MM.1S (cell line): Measurements from ENCODE around the gene SLC38A7.

Experiments
- DNase-seq: peaks from one replicate; pipeline ENCODE4 v3.0.0-alpha.2; 2015
- H2AFZ ChIP-seq: fragments of 300-600 bp; sonication (generic); 2 replicates; pipeline ENCODE4 v1.6.0; 2016; ENCODE audit warnings: antibody characterized with exemption, low read length
- H3F3A ChIP-seq: fragments of 300-600 bp; sonication (generic); 2 replicates; pipeline ENCODE4 v1.6.1; 2016; ENCODE audit warnings: mild to moderate bottlenecking, antibody characterized with exemption, low read length, moderate library complexity, mixed read lengths; ENCODE audit not compliant: insufficient read depth
- H3K27ac ChIP-seq: fragments of 300-600 bp; sonication (generic); 2 replicates; pipeline ENCODE4 v1.5.1; 2016; ENCODE audit warnings: mild to moderate bottlenecking, low read length
- H3K27me3 ChIP-seq: fragments of 300-600 bp; sonication (generic); replicated peaks from 2 replicates; pipeline ENCODE4 v1.6.0; 2016; ENCODE audit warnings: low read length; ENCODE audit not compliant: insufficient read depth
- H3K36me3 ChIP-seq: fragments of 300-600 bp; sonication (generic); replicated peaks from 2 replicates; pipeline ENCODE4 v1.6.1; 2016; ENCODE audit warnings: mild to moderate bottlenecking, low read length, mixed read lengths; ENCODE audit not compliant: insufficient read depth
- H3K4me1 ChIP-seq: fragments of 300-600 bp; sonication (generic); 2 replicates; pipeline ENCODE4 v1.6.1; 2016; ENCODE audit warnings: low read length, mixed read lengths
- H3K4me2 ChIP-seq: fragments of 300-600 bp; sonication (generic); 2 replicates; pipeline ENCODE4 v1.6.0; 2016; ENCODE audit warnings: low read depth, low read length
- H3K4me3 ChIP-seq: fragments of 300-600 bp; sonication (generic); 2 replicates; pipeline ENCODE4 v1.5.1; 2016; ENCODE audit warnings: low read length, mixed read lengths
- H3K79me2 ChIP-seq: fragments of 300-600 bp; sonication (generic); 2 replicates; pipeline ENCODE4 v1.6.1; 2016; ENCODE audit warnings: mixed run types, low read length, mixed read lengths
- H3K9ac ChIP-seq: fragments of 300-600 bp; sonication (generic); 2 replicates; pipeline ENCODE4 v1.6.1; 2016; ENCODE audit warnings: low read length, mixed read lengths
- H3K9me2 ChIP-seq: fragments of 300-600 bp; sonication (generic); replicated peaks from 2 replicates; pipeline ENCODE4 v1.6.1; 2016; ENCODE audit warnings: mild to moderate bottlenecking, low read length, mixed read lengths; ENCODE audit not compliant: insufficient read depth
- H3K9me3 ChIP-seq: fragments of 300-600 bp; sonication (generic); replicated peaks from 2 replicates; pipeline ENCODE4 v1.6.1; 2016; ENCODE audit warnings: mild to moderate bottlenecking, low read length, mixed read lengths; ENCODE audit not compliant: insufficient read depth
- H4K20me1 ChIP-seq: fragments of 300-600 bp; sonication (generic); 2 replicates; pipeline ENCODE4 v1.6.1; 2016; ENCODE audit warnings: mild to moderate bottlenecking, low read length, moderate library complexity, mixed read lengths; ENCODE audit not compliant: insufficient read depth
- CTCF ChIP-seq: fragments of 300-600 bp; sonication (generic); IDR thresholded peaks from 2 replicates; pipeline ENCODE4 v1.5.1; 2016; ENCODE audit warnings: antibody characterized with exemption, low read length, mixed read lengths
- EZH2 ChIP-seq: fragments of 300-600 bp; sonication (generic); optimal IDR thresholded peaks from 2 replicates; pipeline ENCODE3; 2017; ENCODE audit warnings: low read depth, mild to moderate bottlenecking, antibody characterized with exemption, low read length, mixed read lengths
- EZH2phosphoT487 ChIP-seq: fragments of 300-600 bp; sonication (generic); IDR thresholded peaks from 2 replicates; pipeline ENCODE4 v1.6.1; 2018; ENCODE audit warnings: antibody characterized with exemption, low read length

Gene SLC38A7

GRCh38 chr16:58678716-58679115, 5.9 kb downstream of the SLC38A7 start:
- Histone ChIP-seq H3K4me1 (peaks cover 5% of the 10 kb centered on the region; the same call in 1 of the 2 replicates), H3K36me3 (no peaks in the 10 kb centered on the region), H3K4me2 (no peak overlapping the region), H3K79me2 (peaks cover 1% of the 10 kb centered on the region), H3K27me3 (no peaks in the 10 kb centered on the region), H3K4me3 (no peak overlapping the region), H3K9me2 (no peaks in the 10 kb centered on the region), H3F3A (no peaks in the 10 kb centered on the region), H3K9me3 (no peaks in the 10 kb centered on the region), H3K27ac (no peak overlapping the region), H2AFZ (no peak overlapping the region), H4K20me1 (no peaks in the 10 kb centered on the region), H3K9ac (no peak overlapping the region)
- no peak for TF ChIP-seq CTCF
- no peak for TF ChIP-seq EZH2
- no peak for TF ChIP-seq EZH2phosphoT487
- no peak for DNase-seq

GRCh38 chr16:58678269-58678668, 6.3 kb downstream of the SLC38A7 start:
- no peak overlapping the region for H3K4me3 ChIP-seq
- H4K20me1 ChIP-seq = no peaks in the 10 kb centered on the region
- H3K4me1 ChIP-seq = 0 out of 2 replicates have a peak, but pooled peaks cover under 1% of the 10 kb centered on the region
- H3F3A ChIP-seq = no peaks in the 10 kb centered on the region
- H3K9me2 ChIP-seq = no peaks in the 10 kb centered on the region
- H3K9ac ChIP-seq = no peak overlapping the region
- H3K36me3 ChIP-seq = no peaks in the 10 kb centered on the region
- H3K27ac ChIP-seq = no peak overlapping the region
- no peaks in the 10 kb centered on the region for H3K27me3 ChIP-seq
- DNase-seq = no peak
- no peaks in the 10 kb centered on the region for H3K79me2 ChIP-seq
- TF ChIP-seq EZH2 (no peak), EZH2phosphoT487 (no peak), CTCF (no peak)
- H2AFZ ChIP-seq = no peak overlapping the region
- H3K9me3 ChIP-seq = no peaks in the 10 kb centered on the region
- H3K4me2 ChIP-seq = no peak overlapping the region

- TF ChIP-seq EZH2phosphoT487 (no peak), CTCF (no peak), EZH2 (no peak)
- Histone ChIP-seq H2AFZ (no peak overlapping the region), H3K9ac (no peak overlapping the region), H3K27ac (no peak overlapping the region), H3K79me2 (no peaks in the 10 kb centered on the region), H3K9me2 (no peaks in the 10 kb centered on the region), H3K4me1 (no peaks in the 10 kb centered on the region), H3K4me2 (no peak overlapping the region), H4K20me1 (no peaks in the 10 kb centered on the region), H3K9me3 (no peaks in the 10 kb centered on the region), H3K4me3 (no peak overlapping the region), H3F3A (no peaks in the 10 kb centered on the region), H3K27me3 (no peaks in the 10 kb centered on the region), H3K36me3 (no peaks in the 10 kb centered on the region)
- no peak for DNase-seq
These were observed 13.5 kb downstream of the SLC38A7 start for GRCh38 chr16:58670946-58671583.
